Vagina (tissue), 2 donors: Measurements from ENCODE around the gene KIAA2012.

Source experiments
- POLR2A ChIP-seq, 2 donors: fragments of 450-650 bp; IDR thresholded peaks; one replicate each; pipeline ENCODE4 v1.6.1; 2017; ENCODE audit warnings: antibody characterized with exemption in 2 of 2, mild to moderate bottlenecking in 2 of 2, moderate library complexity in 2 of 2
- TF ChIP-seq, protein P1 (sequence below), 3 experiments: fragments of 450-650 bp in 2 of 3; fragments of 200-600 bp in 1 of 3; sonication (generic) in 1 of 3; IDR thresholded peaks; one replicate each; pipeline ENCODE4 v1.5.1; 2017 to 2019; ENCODE audit warnings: antibody characterized with exemption in 3 of 3, mild to moderate bottlenecking in 2 of 3, moderate library complexity in 2 of 3

DNA sequence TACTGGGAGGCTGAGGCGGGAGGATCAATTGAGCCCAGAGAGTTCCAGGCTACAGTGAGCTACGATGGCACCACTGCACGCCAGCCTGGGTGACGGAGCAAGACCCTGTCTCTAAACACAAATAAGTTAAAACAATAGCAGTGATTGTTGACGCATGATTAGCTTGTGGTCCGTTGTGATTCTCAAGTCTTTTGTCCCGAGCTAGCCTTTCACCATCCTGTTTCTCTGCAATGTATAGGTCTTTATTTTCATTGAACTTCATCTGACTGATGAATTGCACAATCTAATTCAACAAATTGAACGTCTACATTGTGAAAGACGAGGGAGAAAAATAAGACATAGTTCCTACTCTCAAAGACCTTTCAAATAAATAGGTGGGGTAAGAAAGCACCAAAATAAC lies 48.2 kb upstream of the KIAA2012 start:
- TF ChIP-seq, protein P1, sequence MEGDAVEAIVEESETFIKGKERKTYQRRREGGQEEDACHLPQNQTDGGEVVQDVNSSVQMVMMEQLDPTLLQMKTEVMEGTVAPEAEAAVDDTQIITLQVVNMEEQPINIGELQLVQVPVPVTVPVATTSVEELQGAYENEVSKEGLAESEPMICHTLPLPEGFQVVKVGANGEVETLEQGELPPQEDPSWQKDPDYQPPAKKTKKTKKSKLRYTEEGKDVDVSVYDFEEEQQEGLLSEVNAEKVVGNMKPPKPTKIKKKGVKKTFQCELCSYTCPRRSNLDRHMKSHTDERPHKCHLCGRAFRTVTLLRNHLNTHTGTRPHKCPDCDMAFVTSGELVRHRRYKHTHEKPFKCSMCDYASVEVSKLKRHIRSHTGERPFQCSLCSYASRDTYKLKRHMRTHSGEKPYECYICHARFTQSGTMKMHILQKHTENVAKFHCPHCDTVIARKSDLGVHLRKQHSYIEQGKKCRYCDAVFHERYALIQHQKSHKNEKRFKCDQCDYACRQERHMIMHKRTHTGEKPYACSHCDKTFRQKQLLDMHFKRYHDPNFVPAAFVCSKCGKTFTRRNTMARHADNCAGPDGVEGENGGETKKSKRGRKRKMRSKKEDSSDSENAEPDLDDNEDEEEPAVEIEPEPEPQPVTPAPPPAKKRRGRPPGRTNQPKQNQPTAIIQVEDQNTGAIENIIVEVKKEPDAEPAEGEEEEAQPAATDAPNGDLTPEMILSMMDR (IDR thresholded peaks at IDR 0.05): no peak
- no peak for TF ChIP-seq POLR2A (IDR thresholded peaks at IDR 0.05)
